Measurements from ENCODE around the gene PTPN14. TPM values are rescaled to one million over a fixed set of nuclear protein-coding genes. Genes with fewer than 3 reads are reported as not detected.

The PTPN14 gene
- polyA plus RNA-seq, 1 donor from 2014 or later = 0.07 TPM

DNA sequence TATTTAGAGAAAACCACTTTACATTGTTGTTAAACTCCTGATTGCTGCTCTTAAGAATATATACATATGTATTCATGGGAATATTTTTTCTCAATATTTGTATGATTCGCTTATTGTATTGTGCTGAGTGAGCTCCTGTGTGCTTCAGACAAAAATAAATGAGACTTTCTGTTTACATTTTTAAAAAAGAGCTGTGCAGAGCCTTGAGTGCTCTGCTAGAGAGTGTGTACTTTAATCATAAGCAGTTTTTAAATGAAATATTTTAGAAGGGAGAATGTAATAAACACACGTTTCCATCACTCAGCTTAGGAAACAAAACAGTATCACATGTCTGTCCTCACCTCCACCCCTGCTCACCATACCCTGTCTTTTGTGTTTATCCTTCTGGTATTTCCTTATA lies 9.7 kb downstream of the PTPN14 start:
- TF ChIP-seq SMC3 (conservative IDR thresholded peaks at IDR 0.05; ENCODE audit: poor library complexity) = no peak
- no peak for TF ChIP-seq RAD21 (conservative IDR thresholded peaks at IDR 0.05)
- TF ChIP-seq EZH2 (IDR thresholded peaks at IDR 0.05; ENCODE audit: borderline replicate concordance, insufficient read depth, low read length, poor library complexity, severe bottlenecking) = no peak
- TF ChIP-seq, protein P1, sequence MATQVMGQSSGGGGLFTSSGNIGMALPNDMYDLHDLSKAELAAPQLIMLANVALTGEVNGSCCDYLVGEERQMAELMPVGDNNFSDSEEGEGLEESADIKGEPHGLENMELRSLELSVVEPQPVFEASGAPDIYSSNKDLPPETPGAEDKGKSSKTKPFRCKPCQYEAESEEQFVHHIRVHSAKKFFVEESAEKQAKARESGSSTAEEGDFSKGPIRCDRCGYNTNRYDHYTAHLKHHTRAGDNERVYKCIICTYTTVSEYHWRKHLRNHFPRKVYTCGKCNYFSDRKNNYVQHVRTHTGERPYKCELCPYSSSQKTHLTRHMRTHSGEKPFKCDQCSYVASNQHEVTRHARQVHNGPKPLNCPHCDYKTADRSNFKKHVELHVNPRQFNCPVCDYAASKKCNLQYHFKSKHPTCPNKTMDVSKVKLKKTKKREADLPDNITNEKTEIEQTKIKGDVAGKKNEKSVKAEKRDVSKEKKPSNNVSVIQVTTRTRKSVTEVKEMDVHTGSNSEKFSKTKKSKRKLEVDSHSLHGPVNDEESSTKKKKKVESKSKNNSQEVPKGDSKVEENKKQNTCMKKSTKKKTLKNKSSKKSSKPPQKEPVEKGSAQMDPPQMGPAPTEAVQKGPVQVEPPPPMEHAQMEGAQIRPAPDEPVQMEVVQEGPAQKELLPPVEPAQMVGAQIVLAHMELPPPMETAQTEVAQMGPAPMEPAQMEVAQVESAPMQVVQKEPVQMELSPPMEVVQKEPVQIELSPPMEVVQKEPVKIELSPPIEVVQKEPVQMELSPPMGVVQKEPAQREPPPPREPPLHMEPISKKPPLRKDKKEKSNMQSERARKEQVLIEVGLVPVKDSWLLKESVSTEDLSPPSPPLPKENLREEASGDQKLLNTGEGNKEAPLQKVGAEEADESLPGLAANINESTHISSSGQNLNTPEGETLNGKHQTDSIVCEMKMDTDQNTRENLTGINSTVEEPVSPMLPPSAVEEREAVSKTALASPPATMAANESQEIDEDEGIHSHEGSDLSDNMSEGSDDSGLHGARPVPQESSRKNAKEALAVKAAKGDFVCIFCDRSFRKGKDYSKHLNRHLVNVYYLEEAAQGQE (IDR thresholded peaks at IDR 0.05; ENCODE audit: borderline replicate concordance) = no peak
- TF ChIP-seq POLR2AphosphoS5 (IDR thresholded peaks at IDR 0.05) = no peak
- TF ChIP-seq EP300 (conservative IDR thresholded peaks at IDR 0.05; ENCODE audit: poor library complexity, severe bottlenecking) = no peak
- TF ChIP-seq TAF1 (IDR thresholded peaks at IDR 0.05; ENCODE audit: low read depth) = no peak
- TF ChIP-seq, protein P2, sequence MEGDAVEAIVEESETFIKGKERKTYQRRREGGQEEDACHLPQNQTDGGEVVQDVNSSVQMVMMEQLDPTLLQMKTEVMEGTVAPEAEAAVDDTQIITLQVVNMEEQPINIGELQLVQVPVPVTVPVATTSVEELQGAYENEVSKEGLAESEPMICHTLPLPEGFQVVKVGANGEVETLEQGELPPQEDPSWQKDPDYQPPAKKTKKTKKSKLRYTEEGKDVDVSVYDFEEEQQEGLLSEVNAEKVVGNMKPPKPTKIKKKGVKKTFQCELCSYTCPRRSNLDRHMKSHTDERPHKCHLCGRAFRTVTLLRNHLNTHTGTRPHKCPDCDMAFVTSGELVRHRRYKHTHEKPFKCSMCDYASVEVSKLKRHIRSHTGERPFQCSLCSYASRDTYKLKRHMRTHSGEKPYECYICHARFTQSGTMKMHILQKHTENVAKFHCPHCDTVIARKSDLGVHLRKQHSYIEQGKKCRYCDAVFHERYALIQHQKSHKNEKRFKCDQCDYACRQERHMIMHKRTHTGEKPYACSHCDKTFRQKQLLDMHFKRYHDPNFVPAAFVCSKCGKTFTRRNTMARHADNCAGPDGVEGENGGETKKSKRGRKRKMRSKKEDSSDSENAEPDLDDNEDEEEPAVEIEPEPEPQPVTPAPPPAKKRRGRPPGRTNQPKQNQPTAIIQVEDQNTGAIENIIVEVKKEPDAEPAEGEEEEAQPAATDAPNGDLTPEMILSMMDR (IDR thresholded peaks at IDR 0.05; ENCODE audit: poor library complexity, severe bottlenecking) = no peak
- TF ChIP-seq MXI1 (conservative IDR thresholded peaks at IDR 0.05; ENCODE audit: poor library complexity, severe bottlenecking) = no peak
- no peaks in the 10 kb centered on the region for H3K79me2 ChIP-seq (replicated peaks; ENCODE audit: insufficient read depth, low read length)
- H3K4me3 ChIP-seq (ENCODE audit: low read length) = no peak overlapping the region
- H3K27me3 ChIP-seq (ENCODE audit: insufficient read depth, low read depth, low read length) = no peaks in the 10 kb centered on the region
- H3F3A ChIP-seq (ENCODE audit: insufficient read depth, low read length, poor library complexity, severe bottlenecking) = no peaks in the 10 kb centered on the region
- H3K9ac ChIP-seq (ENCODE audit: low read length) = no peak overlapping the region
- H4K20me1 ChIP-seq (ENCODE audit: insufficient read depth) = no peaks in the 10 kb centered on the region
- H3K4me2 ChIP-seq (ENCODE audit: low read length) = no peak overlapping the region
- H3K36me3 ChIP-seq (ENCODE audit: insufficient read depth, low read length) = no peaks in the 10 kb centered on the region
- H2AFZ ChIP-seq (ENCODE audit: low read depth, low read length) = no peak overlapping the region
- H3K9me3 ChIP-seq (ENCODE audit: low read length) = no peaks in the 10 kb centered on the region
- H3K27ac ChIP-seq (ENCODE audit: low read length) = no peak overlapping the region
- H3K9me2 ChIP-seq (ENCODE audit: insufficient read depth, low read length) = no peaks in the 10 kb centered on the region

DNA sequence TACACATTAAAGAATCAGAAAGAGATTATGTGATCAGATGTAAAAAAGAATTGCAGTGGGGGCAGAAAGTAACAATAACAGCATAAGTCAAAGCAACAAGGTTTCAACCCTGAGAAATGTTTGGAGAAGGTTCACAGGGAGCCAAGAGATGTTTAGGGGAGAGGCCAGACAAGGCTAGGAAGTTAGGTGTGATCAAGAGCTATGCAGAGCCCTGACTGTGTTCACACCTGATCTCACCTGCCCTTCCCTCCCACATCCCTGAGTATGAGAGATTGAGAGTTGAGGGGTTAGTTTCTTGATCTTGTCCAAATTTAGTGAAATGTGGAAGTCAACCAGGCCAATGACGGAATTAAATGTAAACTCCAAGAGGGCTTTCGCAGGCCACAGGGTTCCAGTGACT lies 10.2 kb downstream of the PTPN14 start:
- no peaks in the 10 kb centered on the region for H3K27me3 ChIP-seq (ENCODE audit: insufficient read depth, low read depth, low read length)
- H3K9me3 ChIP-seq (ENCODE audit: low read length) = no peaks in the 10 kb centered on the region
- H2AFZ ChIP-seq (ENCODE audit: low read depth, low read length) = no peak overlapping the region
- no peaks in the 10 kb centered on the region for H3K79me2 ChIP-seq (replicated peaks; ENCODE audit: insufficient read depth, low read length)
- H3K9me2 ChIP-seq (ENCODE audit: insufficient read depth, low read length) = no peaks in the 10 kb centered on the region
- no peak for TF ChIP-seq RAD21 (conservative IDR thresholded peaks at IDR 0.05)
- no peak for TF ChIP-seq POLR2AphosphoS5 (IDR thresholded peaks at IDR 0.05)
- TF ChIP-seq SMC3 (conservative IDR thresholded peaks at IDR 0.05; ENCODE audit: poor library complexity) = no peak
- TF ChIP-seq, protein P1 (IDR thresholded peaks at IDR 0.05; ENCODE audit: borderline replicate concordance) = no peak
- TF ChIP-seq TAF1 (IDR thresholded peaks at IDR 0.05; ENCODE audit: low read depth) = no peak
- no peak for TF ChIP-seq EP300 (conservative IDR thresholded peaks at IDR 0.05; ENCODE audit: poor library complexity, severe bottlenecking)
- no peak for TF ChIP-seq MXI1 (conservative IDR thresholded peaks at IDR 0.05; ENCODE audit: poor library complexity, severe bottlenecking)
- TF ChIP-seq, protein P2 (IDR thresholded peaks at IDR 0.05; ENCODE audit: poor library complexity, severe bottlenecking) = no peak
- TF ChIP-seq EZH2 (IDR thresholded peaks at IDR 0.05; ENCODE audit: borderline replicate concordance, insufficient read depth, low read length, poor library complexity, severe bottlenecking) = no peak
- H3K9ac ChIP-seq (ENCODE audit: low read length) = no peak overlapping the region
- no peaks in the 10 kb centered on the region for H4K20me1 ChIP-seq (ENCODE audit: insufficient read depth)
- H3K4me3 ChIP-seq (ENCODE audit: low read length) = no peak overlapping the region
- H3K36me3 ChIP-seq (ENCODE audit: insufficient read depth, low read length) = no peaks in the 10 kb centered on the region
- H3F3A ChIP-seq (ENCODE audit: insufficient read depth, low read length, poor library complexity, severe bottlenecking) = no peaks in the 10 kb centered on the region
- no peak overlapping the region for H3K27ac ChIP-seq (ENCODE audit: low read length)
- no peak overlapping the region for H3K4me2 ChIP-seq (ENCODE audit: low read length)

Data from neural cell (in vitro differentiated cells).